ENCODE results near the gene NAPA. TPM values are rescaled to one million over a fixed set of nuclear protein-coding genes. Genes with fewer than 3 reads are reported as not detected.

Gene NAPA
- total and polyA plus RNA-seq, 10 of the 15 experiments (the other 5 are each of a cell fraction or from before 2014, with no cell fraction given), result 8.2 to 193 (median 102) TPM

- no peaks in the 10 kb centered on the region; the same call in 1 of the 2 replicates for H4K20me1 ChIP-seq (ENCODE audit: control insufficient read depth, insufficient read depth)
- intact Hi-C loops (cut with micrococcal nuclease; ENCODE audit: unreplicated experiment), result no loop called here
- 98% methylated on average over 8 of the region's 8 CpGs for WGBS (ENCODE audit: insufficient coverage, insufficient replicate concordance, low lambda C conversion rate, missing lambda C conversion rate)
- H3K27me3 ChIP-seq (replicated peaks in 1 of 2; ENCODE audit: control insufficient read depth in 2 of 2, insufficient read depth in 2 of 2, low read length in 1 of 2), result no peaks in the 10 kb centered on the region
- TF ChIP-seq SMAD1 (IDR thresholded peaks at IDR 0.05; ENCODE audit: low read depth, partially characterized antibody), result no peak
- no peak for TF ChIP-seq ZNF217 (IDR thresholded peaks at IDR 0.05)
- TF ChIP-seq FOXM1 (IDR thresholded peaks at IDR 0.05; ENCODE audit: low read depth, low read length), result no peak
- TF ChIP-seq ATF7 (IDR thresholded peaks at IDR 0.05; ENCODE audit: low read depth), result no peak
- no peak for TF ChIP-seq CEBPB (IDR thresholded peaks at IDR 0.05; ENCODE audit: borderline replicate concordance in 1 of 2, low read depth in 2 of 2, low read length in 2 of 2)
- TF ChIP-seq LARP7 (IDR thresholded peaks at IDR 0.05), result no peak
- no peak for TF ChIP-seq BCL11A (IDR thresholded peaks at IDR 0.05; ENCODE audit: low read depth, low read length)
- no peak for TF ChIP-seq IRF4 (IDR thresholded peaks at IDR 0.05; ENCODE audit: low read depth, low read length)
- TF ChIP-seq, protein P1, sequence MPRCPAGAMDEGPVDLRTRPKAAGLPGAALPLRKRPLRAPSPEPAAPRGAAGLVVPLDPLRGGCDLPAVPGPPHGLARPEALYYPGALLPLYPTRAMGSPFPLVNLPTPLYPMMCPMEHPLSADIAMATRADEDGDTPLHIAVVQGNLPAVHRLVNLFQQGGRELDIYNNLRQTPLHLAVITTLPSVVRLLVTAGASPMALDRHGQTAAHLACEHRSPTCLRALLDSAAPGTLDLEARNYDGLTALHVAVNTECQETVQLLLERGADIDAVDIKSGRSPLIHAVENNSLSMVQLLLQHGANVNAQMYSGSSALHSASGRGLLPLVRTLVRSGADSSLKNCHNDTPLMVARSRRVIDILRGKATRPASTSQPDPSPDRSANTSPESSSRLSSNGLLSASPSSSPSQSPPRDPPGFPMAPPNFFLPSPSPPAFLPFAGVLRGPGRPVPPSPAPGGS (IDR thresholded peaks at IDR 0.05; ENCODE audit: borderline replicate concordance, insufficient read depth, low read depth, low read length, poor library complexity, severe bottlenecking), result no peak
- no peak for TF ChIP-seq FOXK2 (IDR thresholded peaks at IDR 0.05)
- SMC1A ChIA-PET (ENCODE audit: uncharacterized antibody, unreplicated experiment), result no interaction called here
- H3K9me3 ChIP-seq (replicated peaks; ENCODE audit: control insufficient read depth, insufficient read depth, low read length), result no peaks in the 10 kb centered on the region
- no TSS peak for BruUV-seq (replicated peaks)
- FAIRE-seq (no peak), ATAC-seq (no peak), DNase-seq (ENCODE audit: low read depth, low spot score) (no peak)
- peaks cover 19 to 22% of the 10 kb centered on the region in 2 experiments for H3K36me3 ChIP-seq (ENCODE audit: control insufficient read depth in 2 of 2, insufficient read depth in 2 of 2, low read length in 1 of 2)
- H2AFZ ChIP-seq (ENCODE audit: control insufficient read depth, low read depth, low read length), result no peak overlapping the region
- H3K4me1 ChIP-seq (ENCODE audit: control insufficient read depth, insufficient read depth, low read length), result no peaks in the 10 kb centered on the region; the same call in 1 of the 2 replicates
- in situ Hi-C loops (cut with MboI), result no loop called here
- RAD21 ChIA-PET (ENCODE audit: unreplicated experiment), result no interaction called here
- POLR2A ChIA-PET, result interaction anchor here (0.6 kb wide), 1 partner anchor 9 kb away, joined by 3 read pairs; no protein-coding TSS in a partner anchor
- H3K4me3 ChIP-seq, result no peak overlapping the region
- H3K27ac ChIP-seq (ENCODE audit: control insufficient read depth, insufficient read depth), result no peak overlapping the region
- peaks cover 39% of the 10 kb centered on the region for H3K79me2 ChIP-seq (ENCODE audit: control insufficient read depth, insufficient read depth, low read length)
- CTCF ChIA-PET, result interaction anchor here (0.7 kb wide), 1 partner anchor 21 kb away, joined by 3 read pairs; no protein-coding TSS in a partner anchor
- H3K4me2 ChIP-seq (ENCODE audit: control insufficient read depth, insufficient read depth), result no peak overlapping the region
- H3K9ac ChIP-seq (ENCODE audit: control insufficient read depth, insufficient read depth, low read length), result no peak overlapping the region
Measured at GRCh38 chr19:47506459-47506858, 8.4 kb downstream of the NAPA start.

Measured in GM12878 (cell line).